Esophagus squamous epithelium (tissue), 5 donors: ENCODE measurements around the gene VMO1. TPM values are rescaled to one million over a fixed set of nuclear protein-coding genes. Genes with fewer than 3 reads are reported as not detected.

Experiments used
- DNase-seq: peaks from one replicate; lab custom pipeline; 2025; lab: John Stamatoyannopoulos, UW
- H3K27ac ChIP-seq, 4 donors: fragments of 200-600 bp; sonication (generic); one replicate each; pipeline ENCODE4 v1.5.1; 2016 to 2019; ENCODE audit warnings: mild to moderate bottlenecking in 1 of 4
- H3K27me3 ChIP-seq, 4 donors: fragments of 200-600 bp; sonication (generic); 1 replicate in 3 of 4; 2 replicates in 1 of 4; pipeline versions ENCODE4 v1.5.1 to v1.6.0; 2017 to 2021; ENCODE audit warnings: antibody characterized with exemption in 1 of 4
- H3K36me3 ChIP-seq, 3 donors: fragments of 200-600 bp; sonication (generic); one replicate each; pipeline ENCODE4 v1.5.1; 2016 to 2019
- H3K4me1 ChIP-seq, 3 donors: fragments of 200-600 bp; sonication (generic); one replicate each; pipeline ENCODE4 v1.5.1; 2017 to 2019
- H3K4me3 ChIP-seq, 4 donors: fragments of 200-600 bp; sonication (generic); 1 replicate in 3 of 4; 2 replicates in 1 of 4; pipeline ENCODE4 v1.5.1; 2016 to 2019; ENCODE audit warnings: mild to moderate bottlenecking in 2 of 4, moderate library complexity in 1 of 4
- H3K9me3 ChIP-seq, 3 donors: fragments of 200-600 bp; sonication (generic); one replicate each; pipeline ENCODE4 v1.5.1; 2016 to 2019
- POLR2A ChIP-seq, 4 donors: fragments of 450-650 bp; IDR thresholded peaks; one replicate each; pipeline ENCODE4 v1.6.1; 2017; ENCODE audit warnings: antibody characterized with exemption in 4 of 4, mild to moderate bottlenecking in 4 of 4, moderate library complexity in 3 of 4
- WGBS, 2 donors: methylation state at CpG; one replicate each; pipeline ENCODE4 v1.1.5; 2018; 5-methylcytosine and 5-hydroxymethylcytosine counted together
- intact Hi-C: fragments of 100-400 bp; cut with DNase I; formaldehyde crosslinking; loops from one replicate; pipeline ENCODE4 v1.15.0; 2022
- total RNA-seq, 4 donors: library from RNA; depleted of rRNA; stranded (reverse); fragments of >200 nt; gene quantifications; one replicate each; pipeline ENCODE4 v1.1.0, GENCODE V29; 2016
- TF ChIP-seq, protein P1 (sequence below), 6 experiments: fragments of 450-650 bp in 4 of 6; fragments of 200-600 bp in 2 of 6; sonication (generic) in 2 of 6; IDR thresholded peaks; one replicate each; pipeline ENCODE4 v1.5.1; 2016 to 2019; ENCODE audit warnings: antibody characterized with exemption in 6 of 6, mild to moderate bottlenecking in 4 of 6, moderate library complexity in 4 of 6
- donor health status: DM: yes; HTN: yes; CAD: no.

The VMO1 gene
- total RNA-seq, 4 donors from 2014 or later, result 1.3 to 5.2 (median 1.5) TPM; not detected in 1

DNA sequence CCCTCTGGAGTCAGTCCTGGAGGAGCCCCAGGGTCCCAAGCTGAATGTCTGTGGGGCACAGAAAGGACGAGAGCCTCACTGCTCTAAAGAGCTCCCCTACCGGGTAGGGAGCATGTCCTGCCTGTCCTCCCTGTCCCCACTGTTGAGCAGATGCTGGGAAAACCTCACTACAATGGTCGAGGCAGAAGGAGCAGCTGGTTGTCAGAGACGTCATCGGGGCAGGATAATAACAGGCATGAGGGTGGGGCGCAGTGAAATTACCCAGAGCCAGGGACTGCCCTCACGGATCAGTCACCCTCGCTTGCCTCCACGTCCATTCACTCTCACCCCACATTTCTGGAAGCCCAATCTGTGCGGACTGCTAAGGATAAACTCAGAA lies 13.9 kb downstream of the VMO1 start:
- 55 to 60% methylated on average over 5 to 9 of the region's 10 CpGs for WGBS, 2 donors
- TF ChIP-seq, protein P1, sequence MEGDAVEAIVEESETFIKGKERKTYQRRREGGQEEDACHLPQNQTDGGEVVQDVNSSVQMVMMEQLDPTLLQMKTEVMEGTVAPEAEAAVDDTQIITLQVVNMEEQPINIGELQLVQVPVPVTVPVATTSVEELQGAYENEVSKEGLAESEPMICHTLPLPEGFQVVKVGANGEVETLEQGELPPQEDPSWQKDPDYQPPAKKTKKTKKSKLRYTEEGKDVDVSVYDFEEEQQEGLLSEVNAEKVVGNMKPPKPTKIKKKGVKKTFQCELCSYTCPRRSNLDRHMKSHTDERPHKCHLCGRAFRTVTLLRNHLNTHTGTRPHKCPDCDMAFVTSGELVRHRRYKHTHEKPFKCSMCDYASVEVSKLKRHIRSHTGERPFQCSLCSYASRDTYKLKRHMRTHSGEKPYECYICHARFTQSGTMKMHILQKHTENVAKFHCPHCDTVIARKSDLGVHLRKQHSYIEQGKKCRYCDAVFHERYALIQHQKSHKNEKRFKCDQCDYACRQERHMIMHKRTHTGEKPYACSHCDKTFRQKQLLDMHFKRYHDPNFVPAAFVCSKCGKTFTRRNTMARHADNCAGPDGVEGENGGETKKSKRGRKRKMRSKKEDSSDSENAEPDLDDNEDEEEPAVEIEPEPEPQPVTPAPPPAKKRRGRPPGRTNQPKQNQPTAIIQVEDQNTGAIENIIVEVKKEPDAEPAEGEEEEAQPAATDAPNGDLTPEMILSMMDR (IDR thresholded peaks at IDR 0.05), result no peak
- no peak for TF ChIP-seq POLR2A (IDR thresholded peaks at IDR 0.05)
- Histone ChIP-seq H3K36me3 (no peaks in the 10 kb centered on the region), H3K4me1 (no peaks in the 10 kb centered on the region), H3K27ac (no peak overlapping the region), H3K4me3 (no peak overlapping the region), H3K27me3 (peaks cover 0 to 27% (median 0%) of the 10 kb centered on the region in 4 donors), H3K9me3 (no peaks in the 10 kb centered on the region)
- intact Hi-C loops, result no loop called here
- no peak for DNase-seq

DNA sequence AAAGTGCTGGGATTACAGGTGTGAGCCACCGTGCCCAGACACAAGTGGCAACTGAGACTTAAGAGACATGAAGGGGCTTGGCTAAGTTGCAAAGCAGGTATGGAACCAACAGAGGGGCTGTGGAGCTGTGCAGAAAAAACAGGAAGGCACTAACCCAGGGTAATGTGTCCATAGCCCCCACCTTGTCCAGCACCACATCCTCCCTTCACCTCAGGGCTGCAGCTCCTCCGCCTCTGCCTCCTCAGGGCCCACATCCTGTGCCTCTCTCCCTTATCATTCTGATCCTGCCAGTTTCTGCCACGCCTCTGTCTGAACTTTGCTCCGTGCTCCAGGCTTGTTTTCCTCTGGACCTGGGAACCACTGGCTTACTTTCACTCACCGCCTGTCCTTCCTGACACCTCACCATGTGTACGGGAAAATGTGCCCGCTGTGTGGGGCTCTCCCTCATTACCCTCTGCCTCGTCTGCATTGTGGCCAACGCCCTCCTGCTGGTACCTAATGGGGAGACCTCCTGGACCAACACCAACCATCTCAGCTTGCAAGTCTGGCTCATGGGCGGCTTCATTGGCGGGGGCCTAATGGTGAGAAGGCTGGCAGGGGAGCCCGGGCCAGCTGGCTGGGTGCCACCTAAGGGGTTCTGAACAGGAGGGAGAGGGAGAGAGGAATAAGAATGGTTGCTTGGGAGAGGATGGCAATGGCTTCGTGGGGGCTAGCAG lies 14.5 kb downstream of the VMO1 start, which contains the start of gene TM4SF5:
TSS of gene TM4SF5 (plus strand) at position 368 of the 716 bp plus-strand sequence. CDS start at position 405, 37 bp downstream.
- Histone ChIP-seq H3K27ac (no peak within 1 kb of the TSS), H3K4me3 (no peak within 1 kb of the TSS), H3K9me3 (no peaks in the 10 kb centered on the region), H3K27me3 (peaks cover 0 to 27% (median 0%) of the 10 kb centered on the region in 4 donors), H3K4me1 (no peaks in the 10 kb centered on the region), H3K36me3 (no peaks in the 10 kb centered on the region)
- TF ChIP-seq POLR2A (IDR thresholded peaks at IDR 0.05), result no peak
- TF ChIP-seq, protein P1 (IDR thresholded peaks at IDR 0.05), result no peak
- intact Hi-C loops, result no loop called here
- DNase-seq, result no peak
- WGBS, 2 donors, result 43 to 56% methylated on average over 6 to 12 of the region's 13 CpGs

DNA sequence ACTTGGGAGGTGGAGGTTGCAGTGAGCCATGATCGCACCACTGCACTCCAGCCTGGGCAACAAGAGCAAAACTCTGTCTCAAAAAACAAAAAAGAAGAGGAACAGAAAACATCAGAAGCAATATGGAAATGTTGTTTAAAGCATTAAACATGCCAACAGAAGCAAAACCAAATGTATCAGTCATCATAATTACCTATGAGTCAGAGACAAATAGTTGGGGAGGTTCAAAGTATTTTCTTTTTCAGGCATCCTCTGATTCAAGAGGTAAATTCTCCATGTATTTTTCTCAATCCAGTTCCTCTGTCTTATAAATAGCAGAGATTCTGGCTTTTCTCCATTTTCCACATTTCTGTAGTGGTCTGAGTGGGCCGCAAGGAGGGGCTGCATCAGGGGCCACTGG lies 16.5 kb downstream of the VMO1 start:
- no peak for DNase-seq
- intact Hi-C loops, result no loop called here
- WGBS, 2 donors, result 79 to 88% methylated on average over 2 of the region's 2 CpGs
- no peak overlapping the region for H3K27ac ChIP-seq
- no peaks in the 10 kb centered on the region for H3K4me1 ChIP-seq
- TF ChIP-seq POLR2A (IDR thresholded peaks at IDR 0.05), result no peak
- TF ChIP-seq, protein P1 (IDR thresholded peaks at IDR 0.05), result no peak
- no peak overlapping the region for H3K4me3 ChIP-seq
- no peaks in the 10 kb centered on the region for H3K36me3 ChIP-seq
- peaks cover 0 to 27% (median 0%) of the 10 kb centered on the region in 4 donors for H3K27me3 ChIP-seq
- no peaks in the 10 kb centered on the region for H3K9me3 ChIP-seq

DNA sequence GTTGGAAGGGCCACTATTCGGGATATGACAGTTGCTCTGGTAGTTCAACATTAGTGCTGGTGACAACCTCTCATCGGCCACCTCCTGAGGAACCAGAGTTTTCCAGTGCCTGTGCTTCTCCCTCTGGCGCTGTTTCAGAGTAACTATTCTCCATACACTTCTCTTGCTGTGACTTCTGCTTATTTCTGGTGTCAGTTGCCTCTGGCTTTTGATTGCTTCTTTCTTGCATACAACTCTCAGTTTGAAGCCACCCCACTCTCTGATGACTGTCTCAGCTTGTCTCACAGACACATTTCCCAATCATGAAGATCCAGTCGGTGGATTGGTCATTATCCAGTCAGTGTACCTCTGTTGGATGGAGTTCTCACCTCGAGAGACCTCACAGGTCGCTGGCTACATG lies 17.9 kb downstream of the VMO1 start:
- H3K9me3 ChIP-seq, result no peaks in the 10 kb centered on the region
- 75 to 79% methylated on average over 5 to 6 of the region's 6 CpGs for WGBS, 2 donors

GRCh38 chr17:4766723-4767122 lies 19.4 kb downstream of the VMO1 start:
- Histone ChIP-seq H3K27ac (peak overlapping the region in 2 of 4 donors; percentile 16 to 52), H3K27me3 (peaks cover 0 to 4% (median 0%) of the 10 kb centered on the region in 4 donors), H3K4me3 (no peak overlapping the region), H3K9me3 (no peaks in the 10 kb centered on the region), H3K36me3 (no peaks in the 10 kb centered on the region), H3K4me1 (no peaks in the 10 kb centered on the region)
- no peak for TF ChIP-seq POLR2A (IDR thresholded peaks at IDR 0.05)
- TF ChIP-seq, protein P1 (IDR thresholded peaks at IDR 0.05), result no peak
- no peak for DNase-seq
- WGBS, 2 donors, result 74 to 80% methylated on average over 7 to 9 of the region's 9 CpGs
- intact Hi-C loops, result no loop called here

More for the DNA sequence above, 17.9 kb downstream of the VMO1 start:
- DNase-seq, result no peak
- Histone ChIP-seq H3K4me3 (no peak overlapping the region), H3K27ac (no peak overlapping the region), H3K36me3 (no peaks in the 10 kb centered on the region), H3K27me3 (peaks cover 0 to 18% (median 0%) of the 10 kb centered on the region in 4 donors), H3K4me1 (no peaks in the 10 kb centered on the region)
- no peak for TF ChIP-seq POLR2A (IDR thresholded peaks at IDR 0.05)
- TF ChIP-seq, protein P1 (IDR thresholded peaks at IDR 0.05), result no peak
- intact Hi-C loops, result no loop called here
